Tibial nerve (tissue), 4 donors: Measurements from ENCODE around the gene HSD11B1.

Experiments used
- CTCF ChIP-seq, 5 experiments: fragments of 200-600 bp in 3 of 5; fragments of 450-650 bp in 2 of 5; sonication (generic) in 3 of 5; IDR thresholded peaks; one replicate each; pipeline ENCODE4 v1.5.1; 2016 to 2019; ENCODE audit warnings: antibody characterized with exemption in 5 of 5, mild to moderate bottlenecking in 3 of 5, moderate library complexity in 2 of 5
- EP300 ChIP-seq, 2 donors: sonication (generic); formaldehyde crosslinking; IDR thresholded peaks; one replicate each; pipeline ENCODE4 v1.6.1; 2017; ENCODE audit warnings: antibody characterized with exemption in 2 of 2, mild to moderate bottlenecking in 1 of 2
- POLR2A ChIP-seq, 2 donors: fragments of 450-650 bp; IDR thresholded peaks; one replicate each; pipeline ENCODE4 v1.6.1; 2017; ENCODE audit warnings: antibody characterized with exemption in 2 of 2, mild to moderate bottlenecking in 2 of 2, moderate library complexity in 2 of 2

DNA sequence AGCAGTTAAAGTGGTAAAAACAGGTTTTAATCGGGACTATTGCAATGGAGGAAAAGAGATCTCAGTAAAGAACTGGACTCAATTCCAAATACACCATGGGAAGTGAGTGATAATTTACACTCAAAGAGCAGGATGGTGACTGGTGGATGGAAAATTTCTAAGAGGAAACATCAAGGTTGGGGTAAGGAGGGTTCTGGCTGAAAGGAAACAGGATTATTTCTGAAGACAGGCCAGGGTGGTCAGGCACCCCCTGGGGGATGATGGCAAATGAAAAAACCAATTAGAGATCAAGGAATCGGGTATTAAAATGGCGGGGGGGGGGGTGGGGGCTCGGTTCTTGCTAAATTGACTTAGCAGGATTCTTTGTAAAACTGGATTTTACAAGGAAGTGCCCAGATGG is 12.3 kb upstream of the HSD11B1 start:
- TF ChIP-seq CTCF (IDR thresholded peaks at IDR 0.05) (no peak), POLR2A (IDR thresholded peaks at IDR 0.05) (no peak), EP300 (IDR thresholded peaks at IDR 0.05) (no peak)
